ENCODE measurements around the gene ACVR1C. TPM values are rescaled to one million over a fixed set of nuclear protein-coding genes. Genes with fewer than 3 reads are reported as not detected.

ACVR1C gene
- total RNA-seq, 1 donor from 2014 or later, result 6.6 TPM

DNA sequence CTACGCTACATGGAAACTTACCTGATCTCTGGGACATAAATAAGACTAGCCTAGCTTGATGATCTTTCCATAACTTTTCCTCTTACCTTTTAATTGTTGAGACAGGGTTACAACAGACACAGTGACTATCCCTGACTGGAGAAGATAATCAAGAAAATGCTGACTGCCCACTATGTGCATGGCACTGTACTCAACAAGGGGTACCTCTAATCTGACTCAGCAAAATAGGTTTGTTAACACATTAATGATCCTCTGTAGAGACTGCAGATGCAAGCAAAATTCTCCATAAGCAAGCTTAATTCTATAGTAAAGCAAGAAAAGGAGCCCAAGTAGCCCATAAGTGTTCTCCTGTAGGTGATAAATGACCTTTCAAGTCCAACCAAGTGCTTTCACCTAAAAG, 25.5 kb downstream of the ACVR1C start:
- H3K4me3 ChIP-seq, result no peak overlapping the region
- H3K27me3 ChIP-seq, result no peaks in the 10 kb centered on the region
- no peaks in the 10 kb centered on the region for H3K4me1 ChIP-seq
- no peaks in the 10 kb centered on the region for H3K9me3 ChIP-seq
- H3K27ac ChIP-seq, result no peak overlapping the region
- H3K36me3 ChIP-seq, result no peaks in the 10 kb centered on the region
- intact Hi-C loops (cut with DNase I), result no loop called here
- no peak for DNase-seq (ENCODE audit: extremely low spot score in 2 of 2)
- TF ChIP-seq, protein P1, sequence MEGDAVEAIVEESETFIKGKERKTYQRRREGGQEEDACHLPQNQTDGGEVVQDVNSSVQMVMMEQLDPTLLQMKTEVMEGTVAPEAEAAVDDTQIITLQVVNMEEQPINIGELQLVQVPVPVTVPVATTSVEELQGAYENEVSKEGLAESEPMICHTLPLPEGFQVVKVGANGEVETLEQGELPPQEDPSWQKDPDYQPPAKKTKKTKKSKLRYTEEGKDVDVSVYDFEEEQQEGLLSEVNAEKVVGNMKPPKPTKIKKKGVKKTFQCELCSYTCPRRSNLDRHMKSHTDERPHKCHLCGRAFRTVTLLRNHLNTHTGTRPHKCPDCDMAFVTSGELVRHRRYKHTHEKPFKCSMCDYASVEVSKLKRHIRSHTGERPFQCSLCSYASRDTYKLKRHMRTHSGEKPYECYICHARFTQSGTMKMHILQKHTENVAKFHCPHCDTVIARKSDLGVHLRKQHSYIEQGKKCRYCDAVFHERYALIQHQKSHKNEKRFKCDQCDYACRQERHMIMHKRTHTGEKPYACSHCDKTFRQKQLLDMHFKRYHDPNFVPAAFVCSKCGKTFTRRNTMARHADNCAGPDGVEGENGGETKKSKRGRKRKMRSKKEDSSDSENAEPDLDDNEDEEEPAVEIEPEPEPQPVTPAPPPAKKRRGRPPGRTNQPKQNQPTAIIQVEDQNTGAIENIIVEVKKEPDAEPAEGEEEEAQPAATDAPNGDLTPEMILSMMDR (IDR thresholded peaks at IDR 0.05), result no peak
- TF ChIP-seq POLR2AphosphoS5 (IDR thresholded peaks at IDR 0.05; ENCODE audit: insufficient read depth in 1 of 2, low read depth in 1 of 2), result no peak
- no peak for TF ChIP-seq POLR2A (IDR thresholded peaks at IDR 0.05)

DNA sequence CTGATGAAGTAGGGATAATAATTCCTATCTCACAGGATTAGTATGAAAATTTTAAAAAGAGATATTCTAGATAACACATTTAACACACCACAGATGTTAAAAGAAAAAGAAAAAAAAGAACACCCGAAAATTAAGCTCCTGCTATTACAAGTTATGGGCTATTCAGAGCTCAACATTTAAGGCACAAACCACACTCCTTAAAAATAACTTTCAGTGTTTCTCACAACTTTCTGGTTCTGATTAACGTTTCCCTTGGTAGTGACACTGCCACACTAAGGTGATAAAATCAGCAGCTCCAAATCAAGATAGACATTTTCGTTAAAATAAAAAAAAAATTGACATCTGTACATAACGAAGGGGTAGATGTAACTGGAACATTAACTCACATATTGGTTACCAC, 26.9 kb downstream of the ACVR1C start:
- no peak for DNase-seq (ENCODE audit: extremely low spot score in 2 of 2)
- no peaks in the 10 kb centered on the region for H3K9me3 ChIP-seq
- H3K4me3 ChIP-seq, result no peak overlapping the region
- peaks cover 6% of the 10 kb centered on the region for H3K4me1 ChIP-seq
- H3K27ac ChIP-seq, result no peak overlapping the region
- H3K36me3 ChIP-seq, result no peaks in the 10 kb centered on the region
- intact Hi-C loops (cut with DNase I), result no loop called here
- TF ChIP-seq POLR2A (IDR thresholded peaks at IDR 0.05), result no peak
- TF ChIP-seq, protein P1 (IDR thresholded peaks at IDR 0.05), result no peak
- no peak for TF ChIP-seq POLR2AphosphoS5 (IDR thresholded peaks at IDR 0.05; ENCODE audit: insufficient read depth in 1 of 2, low read depth in 1 of 2)
- no peaks in the 10 kb centered on the region for H3K27me3 ChIP-seq

DNA sequence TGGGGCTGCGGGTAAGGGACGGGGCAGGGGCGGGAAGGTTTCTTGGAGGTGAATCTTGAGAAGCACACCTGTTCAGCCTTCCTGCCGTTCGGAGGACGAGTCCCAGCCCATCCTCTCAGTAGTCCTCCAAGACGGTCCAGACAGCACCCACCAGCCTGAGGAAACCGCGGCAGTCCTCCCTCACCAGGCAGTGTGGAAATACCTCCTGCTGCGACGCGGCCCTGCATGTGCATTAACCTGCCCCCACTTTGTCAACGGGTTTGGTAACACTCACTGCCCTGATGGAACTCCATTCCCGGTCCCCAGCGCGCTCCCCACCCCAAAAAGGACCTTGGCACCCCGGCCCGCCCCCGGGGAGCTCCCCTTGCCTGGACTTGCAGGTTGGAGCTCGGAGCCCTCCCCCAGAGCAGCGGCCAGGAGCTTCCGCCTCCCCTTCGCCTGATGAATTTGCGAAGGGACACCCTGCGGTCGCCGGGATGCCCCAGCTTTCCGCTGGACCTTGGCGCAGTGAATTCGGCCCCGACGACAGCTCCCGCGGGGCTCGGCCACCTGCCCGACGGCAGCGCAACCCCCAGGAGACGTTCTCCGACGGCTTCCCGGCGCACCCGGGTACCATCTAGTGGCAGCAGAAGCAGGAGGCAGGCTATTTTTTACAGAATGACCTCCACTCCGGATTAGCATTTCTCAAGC, 31.5 kb downstream of the ACVR1C start:
- TF ChIP-seq, protein P1 (IDR thresholded peaks at IDR 0.05), result no peak
- TF ChIP-seq POLR2A (IDR thresholded peaks at IDR 0.05), result no peak
- TF ChIP-seq POLR2AphosphoS5 (IDR thresholded peaks at IDR 0.05; ENCODE audit: insufficient read depth in 1 of 2, low read depth in 1 of 2), result no peak
- no peaks in the 10 kb centered on the region for H3K9me3 ChIP-seq
- no peak overlapping the region for H3K4me3 ChIP-seq
- no peak for DNase-seq (ENCODE audit: extremely low spot score in 2 of 2)
- no peak overlapping the region for H3K27ac ChIP-seq
- H3K4me1 ChIP-seq, result peaks cover 6% of the 10 kb centered on the region
- H3K27me3 ChIP-seq, result no peaks in the 10 kb centered on the region
- no peaks in the 10 kb centered on the region for H3K36me3 ChIP-seq
- intact Hi-C loops (cut with DNase I), result no loop called here

DNA sequence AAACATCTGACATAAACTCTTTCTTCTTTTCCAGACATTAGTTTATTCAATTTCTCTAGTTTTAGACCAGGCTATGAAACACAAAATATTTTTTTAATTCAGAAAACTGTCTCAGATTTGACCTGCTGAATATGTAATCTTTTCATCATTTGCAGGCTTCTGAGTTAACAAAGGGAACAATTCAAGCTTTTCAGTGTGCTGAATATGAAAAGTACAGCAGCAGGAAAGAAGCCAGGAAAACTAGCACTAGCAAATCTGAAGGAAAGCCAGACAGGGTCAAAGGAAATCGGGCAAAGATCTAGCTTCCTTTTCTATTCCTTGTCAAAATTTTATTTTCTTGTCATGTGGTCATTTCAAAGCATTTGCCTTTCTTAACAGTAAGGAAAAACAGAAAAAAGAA, 35.3 kb downstream of the ACVR1C start:
- Histone ChIP-seq H3K4me1 (peaks cover 6% of the 10 kb centered on the region), H3K4me3 (no peak overlapping the region), H3K27ac (no peak overlapping the region), H3K36me3 (no peaks in the 10 kb centered on the region), H3K27me3 (no peaks in the 10 kb centered on the region), H3K9me3 (no peaks in the 10 kb centered on the region)
- TF ChIP-seq POLR2A (IDR thresholded peaks at IDR 0.05), result no peak
- TF ChIP-seq POLR2AphosphoS5 (IDR thresholded peaks at IDR 0.05; ENCODE audit: insufficient read depth in 1 of 2, low read depth in 1 of 2), result no peak
- TF ChIP-seq, protein P1 (IDR thresholded peaks at IDR 0.05), result no peak
- intact Hi-C loops (cut with DNase I), result no loop called here
- no peak for DNase-seq (ENCODE audit: extremely low spot score in 2 of 2)

DNA sequence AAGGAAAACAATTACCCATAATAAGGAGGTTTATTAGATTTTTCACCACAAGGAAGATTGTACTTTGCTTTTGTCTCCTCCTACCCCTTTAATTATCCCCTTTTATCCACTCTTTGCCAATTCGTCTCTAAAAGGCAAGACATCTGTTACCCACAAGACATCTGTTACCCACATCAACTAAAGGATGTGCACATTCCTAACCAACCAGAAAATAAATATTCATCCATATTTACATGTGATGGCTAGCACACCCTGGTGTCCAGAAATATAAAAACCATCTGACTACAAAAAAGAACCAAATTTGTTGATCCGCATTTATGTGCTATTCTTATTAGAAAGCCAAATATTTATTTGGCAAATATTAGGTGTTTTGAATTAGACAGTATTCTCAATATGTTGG, 35.7 kb downstream of the ACVR1C start:
- TF ChIP-seq, protein P1 (IDR thresholded peaks at IDR 0.05), result no peak
- TF ChIP-seq POLR2AphosphoS5 (IDR thresholded peaks at IDR 0.05; ENCODE audit: insufficient read depth in 1 of 2, low read depth in 1 of 2) (no peak), POLR2A (IDR thresholded peaks at IDR 0.05) (no peak)
- intact Hi-C loops (cut with DNase I), result no loop called here
- no peak for DNase-seq (ENCODE audit: extremely low spot score in 2 of 2)
- Histone ChIP-seq H3K4me3 (no peak overlapping the region), H3K27ac (no peak overlapping the region), H3K4me1 (peaks cover 6% of the 10 kb centered on the region), H3K27me3 (no peaks in the 10 kb centered on the region), H3K9me3 (no peaks in the 10 kb centered on the region), H3K36me3 (no peaks in the 10 kb centered on the region)
